ENCODE measurements around the gene RPS3.

RPS3 gene

GRCh38 chr11:75421035-75421602 lies 21.8 kb downstream of the RPS3 start:
- no peak for DNase-seq

GRCh38 chr11:75421902-75422247 lies 22.6 kb downstream of the RPS3 start:
- no peak for DNase-seq

GRCh38 chr11:75422248-75423231 lies 23.2 kb downstream of the RPS3 start:
- DNase-seq: no peak

GRCh38 chr11:75423721-75424120 lies 24.4 kb downstream of the RPS3 start:
- DNase-seq: no peak

- no peak for DNase-seq
These were observed 25.1 kb downstream of the RPS3 start for GRCh38 chr11:75424396-75424795.

DNA sequence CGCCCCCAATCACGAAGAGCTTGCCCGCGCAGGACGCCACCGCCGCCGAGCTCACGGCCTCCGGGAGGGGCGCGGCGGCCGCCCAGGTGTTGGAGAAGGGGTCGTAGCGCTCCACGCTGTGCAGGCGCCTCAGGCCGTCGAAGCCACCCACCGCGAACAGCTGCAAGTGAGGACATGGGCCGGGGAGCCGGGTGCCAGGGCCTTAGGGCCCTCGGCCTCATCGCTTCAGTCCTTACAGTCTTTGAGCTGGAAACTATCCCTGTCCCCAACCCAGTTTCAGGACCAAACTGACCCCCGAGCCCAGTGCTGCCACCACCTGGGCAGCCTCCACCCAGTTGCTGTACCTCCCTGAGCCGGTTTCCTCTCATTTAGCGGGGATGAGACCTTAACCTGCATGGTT lies 26.1 kb downstream of the RPS3 start:
- no peak for DNase-seq

- DNase-seq: no peak
These were observed 27.4 kb downstream of the RPS3 start for GRCh38 chr11:75426720-75427086.

GRCh38 chr11:75427181-75427580 lies 27.9 kb downstream of the RPS3 start:
- DNase-seq: no peak

- peak; percentile 87 for DNase-seq
These were observed 29.0 kb downstream of the RPS3 start for GRCh38 chr11:75428281-75428724.

DNA sequence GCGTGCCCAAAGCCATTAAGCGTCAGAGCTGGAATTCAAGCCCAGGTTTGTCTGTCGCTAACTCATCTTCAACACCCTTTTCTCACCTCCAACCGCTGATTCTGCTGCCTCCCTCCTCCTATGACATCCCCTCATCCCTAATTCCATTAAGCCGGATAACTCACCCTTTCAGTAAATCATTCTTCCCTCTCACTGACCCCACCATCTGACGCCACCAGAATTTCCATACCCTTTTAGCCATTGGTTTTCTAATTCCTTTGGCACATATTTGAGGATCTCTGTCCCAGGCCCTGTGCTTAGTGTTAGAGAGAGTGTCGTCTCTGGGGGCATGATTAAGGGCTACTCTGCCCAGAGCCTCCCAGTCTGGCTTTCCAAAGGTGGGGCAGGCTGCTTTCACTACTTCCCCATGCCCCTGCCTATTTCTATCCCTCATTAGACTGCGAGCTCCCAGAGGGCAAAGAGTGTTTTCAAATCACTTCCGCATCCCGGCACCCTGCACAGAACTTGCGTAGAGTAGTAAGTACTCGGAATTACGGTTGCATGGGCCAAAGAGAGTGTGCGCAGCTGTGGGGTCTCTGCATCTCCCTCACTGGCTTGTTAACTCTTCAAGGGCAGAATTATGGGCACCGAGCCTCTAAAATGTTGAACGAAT lies 29.8 kb downstream of the RPS3 start:
- no peak for DNase-seq

- DNase-seq: no peak
These were observed 30.3 kb downstream of the RPS3 start for GRCh38 chr11:75429641-75429901.

- peak; percentile 51 for DNase-seq
These were observed 30.8 kb downstream of the RPS3 start for GRCh38 chr11:75429902-75430713.

DNA sequence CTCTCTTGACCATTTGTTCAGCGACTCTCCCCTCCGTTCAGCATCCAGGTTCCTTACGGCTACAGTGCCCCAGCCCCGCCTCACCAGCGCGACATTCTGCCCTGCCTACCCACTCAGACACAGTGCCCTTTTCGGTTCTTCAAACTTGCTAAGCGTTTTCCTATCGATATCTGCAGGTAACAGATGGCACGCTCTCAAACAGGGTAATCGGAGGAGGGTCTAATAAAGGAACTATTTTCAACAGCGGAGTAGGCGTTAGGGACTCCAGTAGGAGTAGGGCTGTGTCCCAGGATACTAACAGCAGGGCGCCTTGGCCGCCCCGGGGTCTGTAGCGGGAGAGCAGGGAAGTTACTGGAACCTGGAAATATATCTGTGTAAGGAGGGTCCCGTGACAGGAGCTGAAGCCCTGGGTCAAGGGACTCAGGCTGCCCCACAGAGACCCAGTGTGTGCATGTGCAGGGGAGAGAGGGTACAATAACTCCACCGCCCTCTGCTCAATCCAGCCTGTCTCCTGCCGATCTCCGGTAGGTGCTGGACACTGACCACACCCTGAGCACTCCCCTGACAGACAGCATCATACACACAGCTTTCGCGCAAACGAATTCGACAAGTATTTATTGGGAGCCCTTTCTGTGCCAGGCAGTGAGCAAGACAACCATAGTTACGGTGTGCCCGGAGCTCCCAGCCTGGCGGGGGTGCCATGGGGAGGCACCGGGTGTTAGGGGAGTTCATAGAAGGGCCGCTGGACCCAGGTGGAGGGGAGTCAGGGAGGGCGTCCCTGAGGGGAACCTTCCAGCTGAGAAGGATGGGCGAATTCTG lies 31.6 kb downstream of the RPS3 start:
- no peak for DNase-seq

GRCh38 chr11:75431533-75432525 lies 32.5 kb downstream of the RPS3 start:
- no peak for DNase-seq

DNA sequence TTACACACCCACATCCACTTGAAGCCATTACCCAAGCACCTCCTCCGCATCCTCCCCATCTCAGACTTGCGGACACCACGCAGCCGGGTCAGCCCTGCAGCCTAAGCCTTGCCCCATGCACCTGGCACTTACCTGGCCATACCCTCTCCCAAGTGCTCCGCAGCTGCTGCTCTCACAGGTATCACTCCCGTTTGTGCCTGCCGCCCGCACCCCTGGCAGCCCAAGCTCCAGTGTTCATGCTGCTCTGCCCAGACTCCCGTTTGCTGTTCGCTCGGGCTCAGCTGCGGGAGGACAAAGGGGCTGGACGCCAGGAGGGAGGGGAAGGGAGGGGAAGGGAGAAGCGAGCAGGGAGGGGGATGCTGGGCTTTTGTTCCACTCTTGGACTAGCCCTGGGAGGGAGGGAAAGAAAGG lies 33.6 kb downstream of the RPS3 start, which contains the start of gene KLHL35:
KLHL35 (minus strand) TSS at position 293 of the 411 bp plus-strand sequence. CDS start 2,574 bp downstream, outside the sequence.
- no peak for DNase-seq

DNA sequence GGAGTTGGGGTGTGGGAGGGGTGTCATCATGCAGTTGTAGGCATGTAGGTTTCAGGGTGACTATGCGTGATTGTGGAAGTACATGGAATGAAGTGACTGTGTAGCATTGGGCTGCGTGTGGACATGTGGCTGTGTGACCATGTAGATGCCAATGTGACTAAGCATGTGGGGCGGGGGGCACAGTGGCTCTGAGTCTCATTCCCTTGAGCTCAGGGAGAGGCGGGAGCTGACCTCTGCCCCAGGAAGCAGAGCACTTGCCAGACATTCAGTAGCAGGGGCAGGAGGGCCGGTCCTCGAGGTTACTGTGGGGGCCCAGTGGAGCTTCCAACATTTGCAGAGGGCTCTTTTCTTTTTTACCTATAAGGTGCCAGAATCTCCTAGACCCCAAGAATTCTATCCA lies 34.1 kb downstream of the RPS3 start:
- DNase-seq: no peak

GRCh38 chr11:75434051-75434450 lies 34.7 kb downstream of the RPS3 start:
- no peak for DNase-seq

DNA sequence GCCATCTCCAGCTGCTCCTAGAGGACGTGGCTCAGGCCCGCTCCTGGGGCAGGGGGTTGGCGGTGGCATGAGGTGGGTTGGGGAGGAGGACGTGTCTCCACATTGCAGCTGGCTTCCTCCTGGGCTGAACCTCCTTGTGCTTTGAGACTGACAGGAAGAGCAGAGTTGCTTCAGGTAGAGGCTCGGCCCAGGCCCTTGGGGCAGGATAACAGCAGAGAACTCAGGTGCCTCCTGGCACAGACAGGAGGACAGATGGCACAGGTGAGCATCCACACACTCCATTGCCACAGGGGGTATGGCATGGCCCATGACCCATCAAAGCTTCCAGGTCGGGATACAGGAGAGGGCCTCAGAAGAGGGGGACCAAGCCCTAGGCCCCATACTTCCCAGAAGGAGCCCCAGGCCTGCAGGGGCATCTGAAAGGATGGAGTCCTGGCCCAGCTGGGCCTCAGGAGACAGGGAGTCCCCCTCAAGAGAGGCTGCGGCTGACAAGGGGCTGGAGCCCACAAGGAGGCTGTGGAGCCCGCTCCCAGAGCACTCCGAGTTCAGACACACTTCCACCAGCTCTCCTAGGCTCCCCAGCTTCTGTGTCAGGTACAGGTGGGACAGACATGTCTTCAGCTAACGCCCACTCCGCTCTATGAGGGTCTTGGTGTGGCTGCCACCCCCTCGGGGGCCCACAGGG lies 35.7 kb downstream of the RPS3 start:
- DNase-seq: no peak

GRCh38 chr11:75435571-75435925 lies 36.2 kb downstream of the RPS3 start:
- no peak for DNase-seq

DNA sequence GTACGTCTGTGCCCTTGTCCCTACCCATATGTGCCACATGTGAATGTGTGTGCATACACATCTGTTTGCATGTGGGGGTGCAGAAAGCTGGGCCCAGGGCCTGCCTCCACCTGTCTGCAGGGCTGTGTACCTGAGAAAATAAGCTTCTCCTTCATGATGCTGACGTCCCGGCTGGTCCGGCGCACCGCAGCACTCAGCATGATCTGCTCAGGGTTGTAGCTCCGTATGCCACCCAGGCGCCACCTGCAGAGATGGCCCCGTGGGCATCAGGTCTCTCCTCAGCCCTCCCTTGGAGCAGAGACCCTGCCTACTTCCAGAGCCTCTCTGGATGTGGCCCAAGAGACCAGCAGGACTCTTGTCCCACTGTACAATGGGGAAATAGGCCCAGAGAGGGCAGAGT lies 37.5 kb downstream of the RPS3 start:
- DNase-seq: no peak

All from NCI-H526 treated with DMSO at 0.1 percent for 48 hours (cell line).